Activated CD4-positive, alpha-beta memory T cell treated with anti-CD3 and anti-CD28 coated beads, Interleukin-2, amount 10 ng/mL, durations not matched to agents 7 days and 5 days (primary cell): ENCODE data around the gene PMPCB. TPM values are rescaled to one million over a fixed set of nuclear protein-coding genes. Genes with fewer than 3 reads are reported as not detected.
"Not testable (repeated sequence)": the region's sequence is repeated elsewhere in the genome, so short reads cannot be mapped to it uniquely, and the experiment has no call there.

Experiments used
- CTCF ChIA-PET: fragments of 350-600 bp; sonication (Branson Sonifier 250); formaldehyde crosslinking; loops from one replicate; lab custom pipeline; 2021; ENCODE audit warnings: antibody characterized with exemption, inconsistent platforms; lab: Charles Lee
- POLR2A ChIA-PET: fragments of 350-600 bp; sonication (Branson Sonifier 250); formaldehyde crosslinking; loops from one replicate; lab custom pipeline; 2021; ENCODE audit warnings: antibody characterized with exemption; lab: Charles Lee
- DNase-seq: peaks from one replicate; pipeline ENCODE4 v3.0.0-alpha.2; 2020
- H3K27ac Mint-ChIP-seq: one replicate; pipeline ENCODE4 v1.8.0; 2021; ENCODE audit warnings: mild to moderate bottlenecking, mixed read lengths
- H3K27me3 Mint-ChIP-seq: one replicate; pipeline ENCODE4 v1.8.0; 2021; ENCODE audit warnings: mixed read lengths
- H3K36me3 Mint-ChIP-seq: one replicate; pipeline ENCODE4 v1.8.0; 2021; ENCODE audit warnings: low read depth, mixed read lengths
- H3K4me1 Mint-ChIP-seq: one replicate; pipeline ENCODE4 v1.8.0; 2021; ENCODE audit warnings: mixed read lengths
- H3K4me3 Mint-ChIP-seq: one replicate; pipeline ENCODE4 v1.8.0; 2021; ENCODE audit warnings: mild to moderate bottlenecking, mixed read lengths
- H3K9me3 Mint-ChIP-seq: one replicate; pipeline ENCODE4 v1.8.0; 2021; ENCODE audit warnings: mixed read lengths
- total RNA-seq, 2 experiments: library from RNA; stranded (reverse); gene quantifications; one replicate each; pipeline ENCODE4 v1.2.3, GENCODE V29; 2021

PMPCB gene, protein sequence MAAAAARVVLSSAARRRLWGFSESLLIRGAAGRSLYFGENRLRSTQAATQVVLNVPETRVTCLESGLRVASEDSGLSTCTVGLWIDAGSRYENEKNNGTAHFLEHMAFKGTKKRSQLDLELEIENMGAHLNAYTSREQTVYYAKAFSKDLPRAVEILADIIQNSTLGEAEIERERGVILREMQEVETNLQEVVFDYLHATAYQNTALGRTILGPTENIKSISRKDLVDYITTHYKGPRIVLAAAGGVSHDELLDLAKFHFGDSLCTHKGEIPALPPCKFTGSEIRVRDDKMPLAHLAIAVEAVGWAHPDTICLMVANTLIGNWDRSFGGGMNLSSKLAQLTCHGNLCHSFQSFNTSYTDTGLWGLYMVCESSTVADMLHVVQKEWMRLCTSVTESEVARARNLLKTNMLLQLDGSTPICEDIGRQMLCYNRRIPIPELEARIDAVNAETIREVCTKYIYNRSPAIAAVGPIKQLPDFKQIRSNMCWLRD
- total RNA-seq, result 10 to 100 TPM; 63.9 TPM

DNA sequence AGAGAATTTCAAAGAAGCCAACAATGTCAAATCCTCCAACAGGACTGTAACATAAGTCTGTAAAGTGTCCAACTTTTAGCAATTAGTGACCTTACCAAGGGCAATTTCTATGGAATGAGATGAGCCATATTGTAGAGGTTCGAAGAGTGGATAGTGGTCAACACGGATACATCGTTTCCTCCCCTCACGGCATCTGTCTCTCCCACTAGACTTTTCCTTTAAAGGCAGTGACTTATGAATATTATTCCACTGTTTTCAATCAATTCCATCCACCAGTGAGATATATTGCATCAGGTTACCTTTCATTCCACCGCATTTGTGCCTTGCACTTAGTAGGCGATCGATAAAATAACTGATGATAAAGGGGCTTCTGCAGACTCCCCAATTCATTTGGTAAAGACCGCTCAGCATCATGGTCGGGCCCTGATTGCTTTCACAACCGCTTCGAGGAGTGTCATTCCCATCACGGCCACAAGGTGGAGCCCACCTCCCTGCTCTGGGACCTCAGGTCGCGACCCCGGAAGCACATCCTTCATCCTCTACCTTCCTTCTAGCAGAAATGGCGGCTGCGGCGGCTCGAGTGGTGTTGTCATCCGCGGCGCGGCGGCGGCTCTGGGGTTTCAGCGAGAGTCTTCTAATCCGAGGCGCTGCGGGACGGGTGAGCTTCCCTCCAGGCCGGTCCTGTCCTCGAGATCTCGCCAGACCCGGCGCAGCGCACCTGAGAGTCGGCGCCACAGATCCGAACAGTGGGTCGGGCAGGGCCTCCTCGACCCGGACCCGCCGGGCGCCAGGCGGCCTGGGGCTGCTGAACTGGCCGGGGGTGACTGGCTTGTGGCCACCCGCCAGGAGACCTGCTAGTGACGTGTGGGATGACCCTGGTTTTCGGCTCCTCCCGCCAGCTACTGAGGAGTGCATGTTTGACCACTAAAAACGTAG, at the start of gene PMPCB:
Gene PMPCB (plus strand): TSS at position 535 of the 936 bp plus-strand sequence. CDS start 25 bp downstream, at position 560.
- Mint-ChIP-seq H3K36me3 (peaks cover 33% of the 10 kb centered on the region), H3K9me3 (no peaks in the 10 kb centered on the region), H3K27ac (peak within 1 kb of the TSS; percentile 86), H3K4me1 (peaks cover 43% of the 10 kb centered on the region), H3K27me3 (peaks cover 7% of the 10 kb centered on the region), H3K4me3 (peak within 1 kb of the TSS; percentile 92)
- CTCF ChIA-PET, result interaction anchor here (1.0 to 1.7 kb wide), 6 partner anchors 9 to 112 kb away, joined by 3 to 8 read pairs (median 3); partner anchors contain the start of gene DNAJC2
- POLR2A ChIA-PET, result interaction anchor here (1.4 to 2.0 kb wide), 2 partner anchors 10 to 51 kb away, joined by 9 to 12 read pairs; partner anchors contain the start of gene PSMC2
- DNase-seq, result peak; percentile 96

DNA sequence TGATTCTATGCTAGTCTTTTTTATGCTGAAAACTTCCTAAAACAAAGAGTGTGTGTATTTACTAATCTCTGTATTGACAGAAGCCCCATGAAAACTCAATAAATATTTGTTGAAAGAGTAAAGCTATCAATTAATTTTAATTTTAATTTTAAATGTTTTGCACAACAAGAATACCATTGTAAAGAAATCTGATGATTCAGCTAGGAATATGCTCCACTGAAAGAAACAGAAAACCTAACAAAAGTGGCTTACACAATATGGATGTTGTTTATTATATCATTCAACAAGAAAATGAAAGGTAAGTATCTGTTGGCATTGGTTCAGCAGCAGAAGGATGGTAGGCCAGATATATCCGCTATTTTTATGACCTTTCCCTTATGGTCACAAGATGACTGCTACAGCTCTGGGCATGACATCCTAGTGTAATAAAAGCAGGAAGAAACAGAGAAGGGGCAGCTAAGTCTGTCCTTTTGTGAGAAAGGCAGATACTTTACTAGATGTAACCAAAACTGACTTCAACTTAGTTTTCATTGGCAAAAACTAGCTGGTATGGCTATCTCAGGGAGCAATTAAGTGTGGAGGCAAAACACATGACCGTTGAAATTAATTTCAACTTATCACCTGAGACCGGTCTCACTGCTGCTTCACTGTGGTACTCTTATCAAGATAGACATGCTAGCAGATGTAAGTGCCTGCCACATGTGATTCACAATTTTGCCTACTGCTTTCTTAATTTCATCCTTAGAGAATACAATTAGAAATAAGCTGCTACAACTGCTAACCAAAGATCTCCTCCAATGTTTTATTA, 43.3 kb upstream of the PMPCB start:
- H3K27me3 Mint-ChIP-seq, H3K27ac Mint-ChIP-seq, H3K36me3 Mint-ChIP-seq, H3K4me1 Mint-ChIP-seq, POLR2A ChIA-PET, DNase-seq, H3K9me3 Mint-ChIP-seq, H3K4me3 Mint-ChIP-seq: not testable (repeated sequence)
- CTCF ChIA-PET, result interaction anchor here (0.7 kb wide), 1 partner anchor 27 kb away, joined by 4 read pairs; no protein-coding TSS in a partner anchor

DNA sequence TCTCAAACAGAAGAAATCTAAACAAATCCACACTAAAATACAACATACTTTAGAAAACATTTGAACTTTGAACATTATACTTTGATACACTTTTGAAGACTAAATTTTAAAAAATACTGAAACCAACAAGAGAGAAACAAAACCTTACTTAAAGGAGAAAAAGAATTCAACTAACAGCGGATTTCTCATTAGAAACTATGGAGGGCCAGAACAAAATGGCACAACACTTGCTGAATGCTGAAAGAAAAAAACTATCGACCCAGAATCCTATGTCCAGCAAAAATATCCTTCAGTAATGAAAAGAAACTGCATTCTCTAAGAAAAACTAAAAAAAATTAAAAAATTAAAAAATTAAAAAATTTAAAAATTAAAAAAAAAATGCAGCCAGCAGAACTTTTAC, 33.2 kb upstream of the PMPCB start:
- DNase-seq, H3K9me3 Mint-ChIP-seq, H3K27ac Mint-ChIP-seq, CTCF ChIA-PET, H3K4me3 Mint-ChIP-seq, H3K4me1 Mint-ChIP-seq, POLR2A ChIA-PET, H3K27me3 Mint-ChIP-seq, H3K36me3 Mint-ChIP-seq: not testable (repeated sequence)

DNA sequence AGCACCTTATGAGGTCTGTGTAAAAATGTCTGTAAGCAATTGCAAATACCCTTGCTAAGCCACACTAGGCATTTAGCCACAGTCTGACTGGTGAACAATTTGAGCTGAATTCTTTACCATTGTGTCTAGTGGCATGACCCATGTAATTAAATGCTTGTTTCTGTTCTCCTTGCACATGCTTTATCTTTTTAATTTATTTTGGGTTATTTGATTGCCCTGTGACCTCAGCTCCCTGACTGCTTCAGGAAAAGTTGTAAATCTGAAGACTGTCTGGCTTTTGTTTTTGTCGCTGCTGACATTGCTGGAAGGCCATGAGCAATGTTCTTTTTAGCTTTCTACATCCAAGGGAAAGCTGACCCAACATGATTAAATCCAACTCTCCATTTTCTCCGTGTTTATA, 31.0 kb upstream of the PMPCB start:
- DNase-seq, H3K27me3 Mint-ChIP-seq, CTCF ChIA-PET, H3K4me3 Mint-ChIP-seq, H3K27ac Mint-ChIP-seq, H3K9me3 Mint-ChIP-seq, H3K36me3 Mint-ChIP-seq, POLR2A ChIA-PET, H3K4me1 Mint-ChIP-seq: not testable (repeated sequence)

DNA sequence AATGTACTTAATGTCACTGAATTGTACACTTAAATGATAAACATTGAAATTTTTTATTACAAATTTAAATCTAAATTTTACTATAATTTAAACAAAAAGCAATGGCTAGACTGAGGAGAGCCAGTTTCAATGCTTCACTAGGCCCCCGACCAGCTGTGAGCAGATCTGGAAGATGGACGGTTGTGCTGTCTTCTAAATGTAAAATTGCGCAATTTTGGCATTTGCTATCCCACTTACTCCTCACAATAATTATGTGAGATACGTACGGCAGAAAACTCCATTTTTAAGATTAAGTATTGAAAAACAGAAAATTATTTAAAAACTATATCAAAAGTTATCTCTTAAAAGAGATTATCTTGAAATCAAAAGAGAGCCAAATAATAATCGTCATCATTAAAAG, 23.9 kb upstream of the PMPCB start:
- H3K4me3 Mint-ChIP-seq, H3K9me3 Mint-ChIP-seq, H3K4me1 Mint-ChIP-seq, H3K36me3 Mint-ChIP-seq, H3K27ac Mint-ChIP-seq, POLR2A ChIA-PET, CTCF ChIA-PET, DNase-seq, H3K27me3 Mint-ChIP-seq: not testable (repeated sequence)

DNA sequence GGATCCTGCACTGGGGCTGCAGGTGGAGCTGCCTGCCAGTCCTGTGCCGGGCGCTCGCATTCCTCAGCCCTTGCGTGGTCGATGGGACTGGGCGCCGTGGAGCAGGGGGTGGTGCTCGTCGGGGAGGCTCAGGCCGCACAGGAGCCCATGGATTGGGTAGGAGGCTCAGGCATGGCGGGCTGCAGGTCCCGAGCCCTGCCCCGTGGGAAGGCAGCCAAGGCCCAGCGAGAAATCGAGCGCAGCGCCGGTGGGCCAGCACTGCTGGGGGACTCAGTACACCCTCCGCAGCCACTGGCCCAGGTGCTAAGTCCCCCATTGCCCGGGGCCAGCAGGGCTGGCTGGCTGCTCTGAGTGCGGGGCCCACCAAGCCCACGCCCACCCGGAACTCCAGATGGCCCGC, 22.4 kb upstream of the PMPCB start:
- POLR2A ChIA-PET, H3K4me1 Mint-ChIP-seq: not testable (repeated sequence)

DNA sequence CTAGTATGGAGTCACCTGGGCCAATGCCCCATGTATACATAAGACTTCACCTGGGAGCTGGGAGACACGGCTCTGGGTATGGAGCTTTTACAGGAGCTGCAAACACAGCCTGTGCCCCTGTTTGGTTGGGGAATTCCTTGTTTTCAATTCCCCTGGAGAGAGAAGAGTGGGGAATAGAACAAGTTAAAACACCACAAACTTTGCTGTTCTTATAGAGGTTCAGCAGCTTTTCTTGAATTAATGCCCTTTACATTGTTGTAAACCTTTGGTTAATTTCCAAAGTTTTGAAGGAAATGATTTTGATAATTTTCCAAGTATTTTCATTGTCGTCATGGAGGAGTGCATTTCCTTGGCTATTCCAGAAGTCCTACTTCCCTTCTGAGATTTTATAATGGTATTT, 19.0 kb upstream of the PMPCB start:
- H3K27me3 Mint-ChIP-seq, DNase-seq, POLR2A ChIA-PET, H3K9me3 Mint-ChIP-seq, H3K4me3 Mint-ChIP-seq, CTCF ChIA-PET, H3K27ac Mint-ChIP-seq: not testable (repeated sequence)
- H3K36me3 Mint-ChIP-seq, result peaks cover 13% of the 10 kb centered on the region
- peaks cover 17% of the 10 kb centered on the region for H3K4me1 Mint-ChIP-seq

More for the DNA sequence above, 22.4 kb upstream of the PMPCB start:
- H3K27me3 Mint-ChIP-seq, DNase-seq, H3K27ac Mint-ChIP-seq, H3K36me3 Mint-ChIP-seq, H3K9me3 Mint-ChIP-seq, H3K4me3 Mint-ChIP-seq, CTCF ChIA-PET: not testable (repeated sequence)

DNA sequence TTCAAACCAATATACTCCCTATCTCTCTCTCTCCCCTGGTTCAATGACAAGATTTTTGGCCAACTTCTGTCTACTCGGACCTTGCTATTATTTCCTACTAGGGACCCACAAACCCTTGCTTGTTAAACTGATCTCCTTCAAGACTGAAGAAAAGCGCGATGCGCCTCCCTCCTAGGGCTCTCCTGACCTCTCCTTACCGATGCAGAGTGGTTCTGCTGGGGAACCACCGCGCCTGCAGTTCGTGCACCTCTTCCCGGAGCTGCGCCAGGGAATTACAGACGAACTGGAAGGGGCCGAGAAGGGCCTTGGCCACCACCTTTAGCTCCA, 17.6 kb upstream of the PMPCB start:
- peaks cover 17% of the 10 kb centered on the region for H3K4me1 Mint-ChIP-seq
- H3K27me3 Mint-ChIP-seq, DNase-seq, H3K36me3 Mint-ChIP-seq, H3K27ac Mint-ChIP-seq, H3K9me3 Mint-ChIP-seq: not testable (repeated sequence)
- POLR2A ChIA-PET, result interaction anchor here (2.1 kb wide), 1 partner anchor 69 kb away, joined by 10 read pairs; the partner anchor contains the start of gene PSMC2
- CTCF ChIA-PET, result interaction anchor here (0.7 to 1.7 kb wide), 4 partner anchors 13 to 205 kb away, joined by 3 to 5 read pairs (median 4); partner anchors contain the start of genes ARMC10 and FBXL13
- peak overlapping the region; percentile 99 for H3K4me3 Mint-ChIP-seq

DNA sequence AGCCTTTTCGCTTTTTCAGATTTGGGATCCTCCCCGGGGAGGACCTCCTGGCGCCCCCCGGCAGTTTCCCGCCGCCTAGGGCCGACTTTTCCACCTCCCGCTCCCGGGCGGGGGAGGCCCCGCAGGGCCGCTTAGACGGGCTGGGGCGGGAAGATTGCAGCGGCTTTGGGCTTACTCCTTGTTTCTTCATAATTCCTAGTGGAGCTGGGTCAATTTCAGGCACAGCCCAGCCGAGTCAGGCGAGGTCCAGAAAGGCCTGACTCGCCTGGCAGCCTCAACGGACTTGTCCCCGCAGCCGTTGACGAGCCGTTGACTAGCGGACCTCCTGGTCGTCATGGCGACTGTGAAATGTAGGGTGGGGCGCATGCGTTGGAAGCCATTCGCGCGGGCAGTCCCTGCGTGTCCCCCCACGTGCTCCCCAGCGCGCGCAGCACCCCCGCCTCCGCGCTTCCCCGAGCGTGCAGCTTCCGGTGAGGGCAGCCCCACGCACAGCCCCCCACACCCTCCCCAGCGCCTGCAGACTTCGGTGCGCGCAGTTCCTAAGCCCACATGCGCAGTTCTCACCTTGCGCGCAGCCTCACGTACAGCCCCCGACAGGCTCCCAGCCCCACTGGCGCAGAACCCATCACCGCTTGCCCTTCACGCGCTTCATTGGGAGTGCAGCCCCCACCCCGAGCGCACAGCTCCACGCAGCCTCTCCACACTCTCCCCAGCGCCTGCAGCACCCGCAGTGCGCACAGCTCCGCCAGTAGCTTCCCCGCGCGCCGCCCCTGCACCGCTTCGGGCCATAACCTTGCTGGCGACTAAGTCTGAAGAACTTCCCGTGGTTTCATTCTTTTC, 17.1 kb upstream of the PMPCB start:
- peak overlapping the region; percentile 99 for H3K4me3 Mint-ChIP-seq
- ChIA-PET CTCF (interaction anchor here (0.6 to 1.7 kb wide), 6 partner anchors 12 to 205 kb away, joined by 3 to 5 read pairs (median 4); partner anchors contain the start of genes ARMC10 and FBXL13), POLR2A (interaction anchor here (0.8 to 2.1 kb wide), 4 partner anchors 10 to 204 kb away, joined by 3 to 10 read pairs (median 4); partner anchors contain the start of genes NAPEPLD and PSMC2)
- not testable (repeated sequence) for H3K9me3 Mint-ChIP-seq, H3K27me3 Mint-ChIP-seq, H3K36me3 Mint-ChIP-seq
- H3K4me1 Mint-ChIP-seq, result peaks cover 17% of the 10 kb centered on the region
- H3K27ac Mint-ChIP-seq, result peak overlapping the region; percentile 86
- peak; percentile 87 for DNase-seq

DNA sequence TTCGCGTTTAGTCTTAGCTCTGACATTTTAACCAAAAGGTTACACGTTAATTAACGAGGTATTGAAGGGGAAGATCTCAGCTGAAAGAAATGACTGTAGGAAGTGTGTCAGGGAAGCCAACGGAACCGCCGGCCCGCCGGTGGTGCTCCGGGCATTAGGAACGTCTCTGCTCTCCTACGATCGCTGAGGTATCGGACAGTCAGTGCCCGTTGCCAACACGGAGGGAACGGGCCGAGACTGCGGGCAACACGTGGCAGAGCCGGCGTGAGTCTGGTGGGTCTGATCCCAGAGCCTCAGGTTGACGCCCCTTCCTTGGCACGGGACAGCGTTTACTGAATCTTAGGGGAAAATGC, 16.5 kb upstream of the PMPCB start:
- ChIA-PET POLR2A (interaction anchor here (0.8 to 2.1 kb wide), 4 partner anchors 9 to 205 kb away, joined by 3 to 10 read pairs (median 4); partner anchors contain the start of genes NAPEPLD and PSMC2), CTCF (interaction anchor here (0.6 to 1.7 kb wide), 3 partner anchors 28 to 206 kb away, joined by 4 to 5 read pairs (median 4); partner anchors contain the start of genes ARMC10 and FBXL13)
- H3K27me3 Mint-ChIP-seq, result not testable (repeated sequence)

DNA sequence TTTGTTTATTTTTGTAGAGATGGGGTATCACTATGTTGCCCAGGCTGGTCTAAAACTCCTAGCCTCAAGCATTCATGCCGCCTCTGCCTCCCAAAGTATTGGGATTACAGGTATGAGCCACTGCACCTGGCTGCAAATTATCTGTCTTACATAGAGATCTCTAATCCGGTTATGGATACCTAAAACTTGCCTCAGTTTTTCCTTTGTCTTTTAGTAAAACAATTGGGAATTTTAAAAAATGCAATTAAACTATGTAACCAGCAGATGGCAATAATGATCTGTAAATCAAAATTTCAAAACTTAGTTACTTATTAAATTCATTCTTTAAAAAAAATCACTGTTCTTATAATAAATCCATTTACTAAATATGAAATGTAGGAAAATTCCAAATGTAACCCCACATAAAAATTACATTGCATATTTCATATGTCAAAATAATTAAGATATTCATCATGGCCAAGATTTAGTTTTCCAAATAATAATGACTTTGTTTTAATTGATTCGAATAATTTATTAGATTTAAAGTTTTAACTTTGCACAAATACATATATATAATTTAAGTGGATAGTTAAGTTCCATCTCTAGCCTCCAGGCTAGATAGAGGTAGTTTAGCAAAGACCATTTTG, 14.3 kb upstream of the PMPCB start:
- H3K27me3 Mint-ChIP-seq, CTCF ChIA-PET: not testable (repeated sequence)
- H3K4me1 Mint-ChIP-seq, result peaks cover 17% of the 10 kb centered on the region

More for the DNA sequence above, 16.5 kb upstream of the PMPCB start:
- not testable (repeated sequence) for H3K9me3 Mint-ChIP-seq, DNase-seq, H3K36me3 Mint-ChIP-seq
- peak overlapping the region; percentile 86 for H3K27ac Mint-ChIP-seq
- peak overlapping the region; percentile 99 for H3K4me3 Mint-ChIP-seq
- peaks cover 17% of the 10 kb centered on the region for H3K4me1 Mint-ChIP-seq

More for the DNA sequence above, 14.3 kb upstream of the PMPCB start:
- H3K36me3 Mint-ChIP-seq, H3K4me3 Mint-ChIP-seq, H3K27ac Mint-ChIP-seq, H3K9me3 Mint-ChIP-seq, POLR2A ChIA-PET, DNase-seq: not testable (repeated sequence)
